ENCODE measurements around the gene TNFRSF4.

The TNFRSF4 gene

GRCh38 chr1:1162597-1163537, 51.1 kb downstream of the TNFRSF4 start:
- Histone ChIP-seq H3K79me2 (ENCODE audit: insufficient read depth, low read length) (no peaks in the 10 kb centered on the region), H3K4me1 (ENCODE audit: insufficient read depth, low read length, severe bottlenecking) (peaks cover 7% of the 10 kb centered on the region), H3K27ac (ENCODE audit: low read depth, low read length, poor library complexity, severe bottlenecking) (no peak overlapping the region), H4K20me1 (ENCODE audit: insufficient read depth, low read length) (no peaks in the 10 kb centered on the region), H3K27me3 (ENCODE audit: insufficient read depth, low read length) (peaks cover 9% of the 10 kb centered on the region), H3K9me2 (ENCODE audit: low read depth, low read length) (no peaks in the 10 kb centered on the region), H3K4me3 (ENCODE audit: low read depth, low read length, poor library complexity, severe bottlenecking) (no peak overlapping the region), H2AFZ (ENCODE audit: low read length) (no peak overlapping the region), H3F3A (ENCODE audit: insufficient read depth, low read length) (no peaks in the 10 kb centered on the region), H3K36me3 (ENCODE audit: insufficient read depth, low read length) (no peaks in the 10 kb centered on the region), H3K4me2 (ENCODE audit: low read length) (no peak overlapping the region), H3K9ac (ENCODE audit: low read length) (no peak overlapping the region), H3K9me3 (ENCODE audit: low read length) (no peaks in the 10 kb centered on the region)
- TF ChIP-seq CTCF (IDR thresholded peaks at IDR 0.05; ENCODE audit: low read length), result no peak
- no peak for TF ChIP-seq EZH2 (IDR thresholded peaks at IDR 0.05; ENCODE audit: borderline replicate concordance, low read length)

GRCh38 chr1:1161683-1162079, 52.3 kb downstream of the TNFRSF4 start:
- Histone ChIP-seq H3K36me3 (ENCODE audit: insufficient read depth, low read length) (no peaks in the 10 kb centered on the region), H3K27ac (ENCODE audit: low read depth, low read length, poor library complexity, severe bottlenecking) (no peak overlapping the region)

More at GRCh38 chr1:1161683-1162079, 52.3 kb downstream of the TNFRSF4 start:
- H3K4me2 ChIP-seq (ENCODE audit: low read length), result no peak overlapping the region
- H3F3A ChIP-seq (ENCODE audit: insufficient read depth, low read length), result no peaks in the 10 kb centered on the region
- H3K9ac ChIP-seq (ENCODE audit: low read length), result no peak overlapping the region
- H3K4me3 ChIP-seq (ENCODE audit: low read depth, low read length, poor library complexity, severe bottlenecking), result no peak overlapping the region
- no peak overlapping the region for H2AFZ ChIP-seq (ENCODE audit: low read length)
- H3K9me2 ChIP-seq (ENCODE audit: low read depth, low read length), result no peaks in the 10 kb centered on the region
- TF ChIP-seq EZH2 (IDR thresholded peaks at IDR 0.05; ENCODE audit: borderline replicate concordance, low read length), result no peak
- no peak for TF ChIP-seq CTCF (IDR thresholded peaks at IDR 0.05; ENCODE audit: low read length)
- no peaks in the 10 kb centered on the region for H3K9me3 ChIP-seq (ENCODE audit: low read length)
- H3K27me3 ChIP-seq (ENCODE audit: insufficient read depth, low read length), result peaks cover 9% of the 10 kb centered on the region
- H3K4me1 ChIP-seq (ENCODE audit: insufficient read depth, low read length, severe bottlenecking), result peaks cover 12% of the 10 kb centered on the region
- H3K79me2 ChIP-seq (ENCODE audit: insufficient read depth, low read length), result no peaks in the 10 kb centered on the region
- no peaks in the 10 kb centered on the region for H4K20me1 ChIP-seq (ENCODE audit: insufficient read depth, low read length)

Data from OCI-LY1 (cell line).